Kidney epithelial cell (primary cell): ENCODE measurements around the gene PRM1. TPM values are rescaled to one million over a fixed set of nuclear protein-coding genes. Genes with fewer than 3 reads are reported as not detected.

Source experiments
- DNase-seq: peaks from one replicate; pipeline ENCODE4 v3.0.0-alpha.2; 2010; ENCODE audit warnings: low read depth
- H3K27me3 ChIP-seq: 2 replicates; pipeline ENCODE4 v1.6.0; 2011; ENCODE audit warnings: low read length; ENCODE audit not compliant: control insufficient read depth, insufficient read depth
- H3K36me3 ChIP-seq: 2 replicates; pipeline ENCODE4 v1.5.1; 2011; ENCODE audit warnings: low read length; ENCODE audit not compliant: control insufficient read depth, insufficient read depth
- H3K4me3 ChIP-seq: 2 replicates; pipeline ENCODE4 v1.5.1; 2011; ENCODE audit warnings: low read depth, mild to moderate bottlenecking, control low read depth, low read length
- total RNA-seq: library from RNA; depleted of rRNA; stranded (reverse); fragments of >200 nt; gene quantifications from 2 replicates; pipeline ENCODE4 v1.2.3, GENCODE V29; 2015
- TF ChIP-seq, protein P1 (sequence below): IDR thresholded peaks from 2 replicates; pipeline ENCODE4 v1.5.1; 2011; ENCODE audit warnings: mild to moderate bottlenecking, moderate library complexity, low read length, control low read depth, inconsistent platforms; ENCODE audit not compliant: insufficient read depth, poor library complexity, severe bottlenecking

PRM1 gene
- total RNA-seq, 1 donor from 2014 or later: not detected

DNA sequence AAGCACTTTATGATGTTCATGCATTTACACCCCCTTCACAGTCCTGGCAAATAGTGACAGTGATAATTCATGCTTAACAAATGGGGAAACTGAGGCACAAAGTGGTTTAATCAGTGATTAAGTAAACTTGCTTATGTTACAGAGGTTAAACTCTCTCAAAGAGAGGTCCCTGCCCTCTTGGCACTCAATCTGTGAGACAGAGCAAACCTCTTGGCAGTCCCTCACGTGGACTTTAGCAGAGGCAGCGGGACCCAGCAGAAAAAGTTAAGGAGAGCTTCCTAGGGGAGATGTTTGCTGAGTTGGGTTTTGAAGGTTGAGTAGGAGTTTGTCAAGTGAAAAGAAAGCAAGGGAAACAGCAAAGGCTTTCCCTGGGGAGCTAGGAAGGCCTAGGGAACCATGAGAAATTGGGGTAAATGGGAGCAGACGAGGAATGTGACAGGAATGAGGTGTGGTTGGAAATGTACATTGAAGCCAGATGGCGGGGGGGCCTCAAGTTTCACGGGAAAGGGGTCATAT, 35.9 kb downstream of the PRM1 start:
- DNase-seq: no peak
- TF ChIP-seq, protein P1, sequence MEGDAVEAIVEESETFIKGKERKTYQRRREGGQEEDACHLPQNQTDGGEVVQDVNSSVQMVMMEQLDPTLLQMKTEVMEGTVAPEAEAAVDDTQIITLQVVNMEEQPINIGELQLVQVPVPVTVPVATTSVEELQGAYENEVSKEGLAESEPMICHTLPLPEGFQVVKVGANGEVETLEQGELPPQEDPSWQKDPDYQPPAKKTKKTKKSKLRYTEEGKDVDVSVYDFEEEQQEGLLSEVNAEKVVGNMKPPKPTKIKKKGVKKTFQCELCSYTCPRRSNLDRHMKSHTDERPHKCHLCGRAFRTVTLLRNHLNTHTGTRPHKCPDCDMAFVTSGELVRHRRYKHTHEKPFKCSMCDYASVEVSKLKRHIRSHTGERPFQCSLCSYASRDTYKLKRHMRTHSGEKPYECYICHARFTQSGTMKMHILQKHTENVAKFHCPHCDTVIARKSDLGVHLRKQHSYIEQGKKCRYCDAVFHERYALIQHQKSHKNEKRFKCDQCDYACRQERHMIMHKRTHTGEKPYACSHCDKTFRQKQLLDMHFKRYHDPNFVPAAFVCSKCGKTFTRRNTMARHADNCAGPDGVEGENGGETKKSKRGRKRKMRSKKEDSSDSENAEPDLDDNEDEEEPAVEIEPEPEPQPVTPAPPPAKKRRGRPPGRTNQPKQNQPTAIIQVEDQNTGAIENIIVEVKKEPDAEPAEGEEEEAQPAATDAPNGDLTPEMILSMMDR: no peak

DNA sequence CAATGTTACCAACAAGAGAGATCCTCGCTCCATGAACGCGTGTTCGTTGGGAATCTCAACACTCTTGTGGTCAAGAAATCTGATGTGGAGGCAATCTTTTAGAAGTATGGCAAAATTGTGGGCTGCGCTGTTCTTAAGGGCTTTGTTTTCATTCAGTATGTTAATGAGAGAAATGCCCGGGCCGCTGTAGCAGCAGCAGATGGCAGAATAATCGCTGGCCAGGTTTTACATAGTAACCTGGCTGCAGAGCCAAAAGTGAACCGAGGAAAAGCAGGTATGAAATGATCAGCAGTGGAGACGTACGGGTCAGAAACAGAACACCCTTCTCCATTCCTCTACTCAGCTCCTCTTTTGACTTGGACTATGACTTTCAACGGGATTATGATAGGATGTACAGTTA, 38.5 kb downstream of the PRM1 start:
- no peak for DNase-seq
- no peaks in the 10 kb centered on the region for H3K27me3 ChIP-seq
- H3K36me3 ChIP-seq: no peaks in the 10 kb centered on the region
- TF ChIP-seq, protein P1: no peak
- H3K4me3 ChIP-seq: no peak overlapping the region

More for the DNA sequence above, 35.9 kb downstream of the PRM1 start:
- H3K4me3 ChIP-seq: no peak overlapping the region
- H3K36me3 ChIP-seq: no peaks in the 10 kb centered on the region
- H3K27me3 ChIP-seq: no peaks in the 10 kb centered on the region

DNA sequence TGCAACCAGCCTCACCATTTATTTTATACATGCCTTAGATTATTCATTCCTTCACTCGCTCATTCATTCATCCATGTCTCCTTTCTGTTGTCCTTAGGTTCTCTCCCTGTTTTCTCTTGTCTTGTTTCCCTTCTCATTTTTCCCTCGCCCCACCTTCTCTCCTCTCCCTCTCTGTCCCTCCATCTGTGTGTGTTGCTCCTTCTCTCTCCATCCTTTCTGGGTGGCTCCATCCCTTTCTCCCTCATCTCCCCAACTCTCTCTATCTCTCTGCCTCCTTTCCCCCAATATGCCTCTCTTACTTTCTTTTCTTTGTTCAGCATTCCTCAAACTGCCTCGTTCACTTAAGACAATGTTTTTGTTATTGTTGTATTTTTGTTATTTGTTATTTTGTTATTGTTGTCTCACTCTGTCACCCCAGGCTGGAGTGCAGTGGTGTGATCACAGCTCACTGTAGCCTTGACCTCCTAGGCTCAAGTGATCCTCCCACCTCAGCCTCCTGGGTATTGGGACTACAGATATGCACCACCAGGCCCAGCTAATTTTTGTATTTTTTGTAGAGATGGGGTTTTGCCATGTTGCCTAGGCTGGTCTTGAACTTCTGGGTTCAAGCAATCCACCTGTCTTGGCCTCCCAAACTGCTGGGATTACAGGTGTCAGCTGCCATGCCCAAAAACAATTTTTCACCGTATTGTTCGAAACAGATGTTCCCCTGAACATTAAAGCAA, 39.5 kb downstream of the PRM1 start:
- no peaks in the 10 kb centered on the region for H3K36me3 ChIP-seq
- TF ChIP-seq, protein P1: no peak
- DNase-seq: no peak

DNA sequence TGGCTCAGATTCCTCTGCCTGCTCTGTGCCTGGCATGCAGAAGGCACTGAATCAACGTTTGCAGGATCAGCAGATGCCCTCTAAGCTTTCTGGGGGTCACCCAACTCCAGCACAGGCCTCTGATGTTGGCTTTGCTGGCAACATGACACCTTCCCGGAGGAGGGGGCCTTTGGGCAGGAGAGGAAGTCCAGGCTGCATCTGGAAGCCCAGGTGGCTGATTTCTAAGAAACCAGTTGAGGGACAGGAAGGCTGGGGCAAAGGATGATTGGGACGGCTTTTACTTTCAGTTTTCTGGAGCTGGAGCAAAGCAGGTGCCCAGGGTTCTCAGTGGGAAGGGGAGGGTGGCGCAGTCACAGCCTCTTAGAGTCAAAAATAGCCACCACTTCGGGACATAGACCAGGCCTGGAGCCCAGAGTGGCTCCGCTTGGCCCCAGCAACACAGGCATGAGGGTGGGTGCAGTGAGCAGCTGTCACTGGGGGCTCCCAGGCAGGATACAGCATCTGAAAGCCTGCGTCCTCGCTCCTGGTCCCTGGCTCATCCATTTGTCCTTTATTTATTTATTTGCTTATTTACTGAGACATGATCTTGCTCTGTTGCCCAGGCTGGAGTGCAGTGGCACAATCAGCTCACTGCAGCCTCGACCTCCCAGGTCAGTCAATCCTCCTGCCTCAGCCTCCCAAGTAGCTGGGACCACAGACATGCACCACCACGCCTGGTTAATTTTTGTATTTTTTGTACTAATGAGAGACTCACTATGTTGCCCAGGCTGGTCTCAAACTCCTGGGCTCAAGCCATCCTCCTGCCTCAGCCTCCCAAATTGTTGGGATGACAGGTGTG, 40.3 kb downstream of the PRM1 start:
- DNase-seq: no peak
- H3K27me3 ChIP-seq: no peaks in the 10 kb centered on the region
- H3K36me3 ChIP-seq: no peaks in the 10 kb centered on the region
- TF ChIP-seq, protein P1: no peak
- no peak overlapping the region for H3K4me3 ChIP-seq

More for the DNA sequence above, 39.5 kb downstream of the PRM1 start:
- no peak overlapping the region for H3K4me3 ChIP-seq
- no peaks in the 10 kb centered on the region for H3K27me3 ChIP-seq

DNA sequence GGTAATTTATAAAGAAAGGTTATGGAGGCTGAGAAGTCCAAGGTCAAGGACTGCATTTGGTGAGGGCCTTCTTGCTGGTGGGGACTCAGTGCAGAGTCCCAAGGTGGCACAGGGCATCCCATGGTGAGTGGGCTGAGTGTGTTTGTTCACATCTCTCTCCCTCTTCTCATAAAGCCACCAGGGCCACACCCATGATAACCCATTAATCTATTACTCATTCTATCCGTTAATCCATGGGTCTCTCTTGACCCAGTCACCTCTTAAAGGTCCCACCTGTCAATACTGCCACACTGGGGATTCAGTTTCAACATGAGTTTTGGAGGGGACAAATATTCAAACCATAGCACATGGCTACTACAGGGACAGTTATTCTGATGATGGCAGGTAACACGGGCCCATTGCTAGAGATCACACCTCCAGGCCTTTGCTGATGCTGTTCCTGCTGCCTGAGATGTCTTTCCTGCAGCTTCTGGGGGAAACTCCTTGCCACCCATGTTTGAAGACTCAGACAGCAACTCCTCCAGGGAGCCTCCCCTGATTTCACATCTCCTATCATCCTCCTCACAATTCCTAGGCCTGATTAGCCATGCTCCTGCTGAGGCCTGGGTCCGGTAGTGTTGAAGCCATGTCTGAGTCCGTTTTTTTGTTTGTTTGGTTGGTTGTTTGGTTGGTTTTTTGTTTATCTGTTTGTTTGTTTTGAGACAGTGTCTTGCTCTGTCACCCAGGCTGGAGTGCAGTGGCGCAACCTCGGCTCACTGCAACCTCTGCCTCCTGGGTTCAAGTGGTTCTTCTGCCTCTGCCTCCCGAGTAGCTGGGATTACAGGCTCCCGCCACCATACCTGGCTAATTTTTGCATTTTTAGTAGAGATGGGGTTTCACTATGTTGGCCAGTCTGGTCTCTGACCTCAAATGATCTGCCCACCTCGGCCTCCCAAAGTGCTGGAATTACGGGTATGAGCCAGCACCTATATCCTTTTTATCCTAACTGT, 41.2 kb downstream of the PRM1 start:
- H3K36me3 ChIP-seq: no peaks in the 10 kb centered on the region
- TF ChIP-seq, protein P1: no peak
- H3K4me3 ChIP-seq: no peak overlapping the region
- no peak for DNase-seq
- H3K27me3 ChIP-seq: no peaks in the 10 kb centered on the region
